PFSK-1 (cell line): Measurements from ENCODE around the gene CCDC70.

Experiments
- FOXP2 ChIP-seq: optimal IDR thresholded peaks from 2 replicates; pipeline ENCODE3; 2011; ENCODE audit warnings: borderline replicate concordance, control low read depth, inconsistent platforms; ENCODE audit not compliant: insufficient read depth; ENCODE audit errors: extremely low read length, extremely low read depth
- POLR2AphosphoS5 ChIP-seq: IDR thresholded peaks from 2 replicates; pipeline ENCODE4 v1.6.1; 2012; ENCODE audit warnings: low read depth, mild to moderate bottlenecking, control low read depth, low read length, moderate library complexity
- SIN3A ChIP-seq: IDR thresholded peaks from 2 replicates; pipeline ENCODE4 v1.6.1; 2012; ENCODE audit warnings: mild to moderate bottlenecking, low read length, moderate library complexity, borderline replicate concordance; ENCODE audit not compliant: insufficient read depth
- TAF1 ChIP-seq: IDR thresholded peaks from 2 replicates; pipeline ENCODE4 v1.6.1; 2012; ENCODE audit warnings: low read length, control low read depth, borderline replicate concordance; ENCODE audit not compliant: insufficient read depth
- TF ChIP-seq, protein P1 (sequence below), 2 experiments: IDR thresholded peaks; 2 replicates each; pipeline versions ENCODE4 v1.6.1 to v1.8.0; 2011 to 2012; ENCODE audit warnings: low read depth in 2 of 2, low read length in 2 of 2, control low read depth in 1 of 2, inconsistent platforms in 1 of 2, mild to moderate bottlenecking in 1 of 2, moderate library complexity in 1 of 2; ENCODE audit not compliant: insufficient read depth in 1 of 2

CCDC70 gene

DNA sequence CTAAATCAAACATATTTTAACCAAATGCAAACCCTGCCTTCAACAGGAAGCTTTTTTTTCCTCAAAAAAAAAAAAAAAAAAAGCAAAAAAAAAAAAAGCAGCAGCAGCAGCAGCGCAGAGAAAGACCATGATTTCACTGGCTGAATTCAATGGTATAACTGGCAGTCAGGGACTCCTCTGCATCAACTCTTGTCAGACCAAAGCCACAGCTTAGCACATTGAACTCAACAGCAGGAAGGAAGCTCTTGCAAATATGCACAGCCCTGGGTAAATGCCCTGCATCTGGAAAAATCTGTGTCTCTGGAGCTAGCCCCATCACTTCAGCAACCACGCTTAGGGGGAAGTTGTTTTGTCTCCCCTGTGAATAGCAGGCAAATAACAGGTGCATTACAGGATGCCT, 40.2 kb upstream of the CCDC70 start:
- no peak for TF ChIP-seq POLR2AphosphoS5
- TF ChIP-seq TAF1, result no peak
- no peak for TF ChIP-seq FOXP2
- TF ChIP-seq, protein P1, sequence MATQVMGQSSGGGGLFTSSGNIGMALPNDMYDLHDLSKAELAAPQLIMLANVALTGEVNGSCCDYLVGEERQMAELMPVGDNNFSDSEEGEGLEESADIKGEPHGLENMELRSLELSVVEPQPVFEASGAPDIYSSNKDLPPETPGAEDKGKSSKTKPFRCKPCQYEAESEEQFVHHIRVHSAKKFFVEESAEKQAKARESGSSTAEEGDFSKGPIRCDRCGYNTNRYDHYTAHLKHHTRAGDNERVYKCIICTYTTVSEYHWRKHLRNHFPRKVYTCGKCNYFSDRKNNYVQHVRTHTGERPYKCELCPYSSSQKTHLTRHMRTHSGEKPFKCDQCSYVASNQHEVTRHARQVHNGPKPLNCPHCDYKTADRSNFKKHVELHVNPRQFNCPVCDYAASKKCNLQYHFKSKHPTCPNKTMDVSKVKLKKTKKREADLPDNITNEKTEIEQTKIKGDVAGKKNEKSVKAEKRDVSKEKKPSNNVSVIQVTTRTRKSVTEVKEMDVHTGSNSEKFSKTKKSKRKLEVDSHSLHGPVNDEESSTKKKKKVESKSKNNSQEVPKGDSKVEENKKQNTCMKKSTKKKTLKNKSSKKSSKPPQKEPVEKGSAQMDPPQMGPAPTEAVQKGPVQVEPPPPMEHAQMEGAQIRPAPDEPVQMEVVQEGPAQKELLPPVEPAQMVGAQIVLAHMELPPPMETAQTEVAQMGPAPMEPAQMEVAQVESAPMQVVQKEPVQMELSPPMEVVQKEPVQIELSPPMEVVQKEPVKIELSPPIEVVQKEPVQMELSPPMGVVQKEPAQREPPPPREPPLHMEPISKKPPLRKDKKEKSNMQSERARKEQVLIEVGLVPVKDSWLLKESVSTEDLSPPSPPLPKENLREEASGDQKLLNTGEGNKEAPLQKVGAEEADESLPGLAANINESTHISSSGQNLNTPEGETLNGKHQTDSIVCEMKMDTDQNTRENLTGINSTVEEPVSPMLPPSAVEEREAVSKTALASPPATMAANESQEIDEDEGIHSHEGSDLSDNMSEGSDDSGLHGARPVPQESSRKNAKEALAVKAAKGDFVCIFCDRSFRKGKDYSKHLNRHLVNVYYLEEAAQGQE (IDR thresholded peaks at IDR 0.05; ENCODE audit: insufficient read depth in 1 of 2, low read depth in 2 of 2, low read length in 2 of 2), result no peak
- TF ChIP-seq SIN3A, result no peak

DNA sequence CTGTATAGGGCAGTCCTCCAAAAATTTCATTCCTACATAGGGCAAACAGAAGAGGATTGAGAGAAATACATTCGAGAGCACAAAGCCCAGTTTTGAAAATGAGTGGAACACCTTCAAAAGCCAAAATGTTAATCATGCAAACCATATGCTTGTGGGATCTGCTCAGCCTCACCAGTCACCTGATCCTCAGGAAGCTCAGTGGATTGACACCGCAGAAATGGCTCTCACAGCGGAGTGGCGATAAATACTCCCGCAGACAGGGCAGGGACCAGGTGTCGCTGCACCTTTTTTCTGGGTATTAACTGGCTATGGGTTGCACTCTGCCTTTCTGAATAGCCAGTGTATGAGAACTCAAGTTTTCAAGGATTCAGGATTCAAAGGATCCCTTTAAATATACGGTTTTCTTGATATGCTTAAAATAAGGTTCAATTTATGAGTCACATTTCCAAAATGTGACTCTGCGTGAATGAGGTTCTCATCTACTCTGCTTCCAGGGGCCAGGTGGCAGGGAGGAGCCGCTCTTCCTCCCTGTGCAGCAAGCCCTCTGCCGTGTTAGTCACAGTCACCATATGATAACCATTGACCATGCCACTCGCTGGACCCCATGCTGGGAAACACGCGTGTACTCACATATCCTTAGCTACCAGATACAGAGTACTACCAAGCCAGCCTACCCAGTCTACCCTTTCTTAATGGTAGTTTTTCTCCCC, 39.5 kb upstream of the CCDC70 start:
- TF ChIP-seq POLR2AphosphoS5, result no peak
- TF ChIP-seq FOXP2, result no peak
- TF ChIP-seq TAF1, result no peak
- TF ChIP-seq, protein P1 (IDR thresholded peaks at IDR 0.05; ENCODE audit: insufficient read depth in 1 of 2, low read depth in 2 of 2, low read length in 2 of 2), result no peak
- TF ChIP-seq SIN3A, result no peak

DNA sequence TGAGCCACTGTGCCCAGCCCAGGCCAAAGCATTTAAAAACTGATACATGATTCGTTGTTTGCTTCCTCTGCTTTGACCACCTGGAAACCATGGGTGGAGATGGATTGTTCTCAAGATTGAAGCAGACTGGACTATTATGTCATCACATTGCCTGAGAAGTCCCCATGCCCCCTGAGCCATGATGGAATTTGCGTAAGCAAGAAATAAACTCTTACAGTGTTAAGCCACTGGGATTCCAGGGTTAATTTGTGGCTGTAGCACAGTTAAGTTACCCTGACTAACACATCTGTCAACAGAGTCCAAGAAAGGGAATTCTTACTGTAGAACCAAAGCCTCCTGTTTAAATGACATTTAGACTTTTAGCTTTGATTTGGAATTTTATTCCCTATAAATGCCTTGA, 38.4 kb upstream of the CCDC70 start:
- TF ChIP-seq SIN3A (no peak), POLR2AphosphoS5 (no peak), TAF1 (no peak), FOXP2 (no peak)
- TF ChIP-seq, protein P1 (IDR thresholded peaks at IDR 0.05; ENCODE audit: insufficient read depth in 1 of 2, low read depth in 2 of 2, low read length in 2 of 2), result no peak

DNA sequence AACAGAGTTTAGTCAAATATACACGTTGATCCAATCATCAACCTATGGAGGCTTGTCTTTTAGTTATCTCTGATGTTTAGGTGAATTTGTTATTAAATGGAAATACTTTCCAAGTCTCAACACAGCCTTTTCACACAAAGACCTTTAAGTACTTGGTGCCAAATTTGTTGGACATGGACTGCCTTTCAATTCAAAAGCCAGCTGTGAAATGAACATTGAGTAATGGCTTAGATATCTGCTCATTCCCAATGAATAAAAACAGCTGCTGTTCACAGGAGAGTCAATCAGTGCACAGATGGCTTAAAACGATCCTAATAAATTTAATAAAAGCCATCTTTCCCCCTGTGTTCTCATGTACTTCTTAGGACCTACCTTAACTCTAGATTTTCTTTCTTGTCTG, 37.9 kb upstream of the CCDC70 start:
- TF ChIP-seq, protein P1 (IDR thresholded peaks at IDR 0.05; ENCODE audit: insufficient read depth in 1 of 2, low read depth in 2 of 2, low read length in 2 of 2), result no peak
- no peak for TF ChIP-seq TAF1
- no peak for TF ChIP-seq POLR2AphosphoS5
- no peak for TF ChIP-seq SIN3A
- no peak for TF ChIP-seq FOXP2
